HG03196 (cell line): ENCODE measurements around the gene NAV2.

Experiments
- ATAC-seq: cut with Tn5 transposase; IDR thresholded peaks from one replicate; pipeline ENCODE4 v1.9.1; 2021; ENCODE audit not compliant: unreplicated experiment

NAV2 gene

GRCh38 chr11:19712281-19713195, at the start of gene NAV2:
Gene NAV2 (plus strand): TSS chr11:19712837. CDS start chr11:19713696, 859 bp downstream.
- peak; percentile 99 for ATAC-seq

GRCh38 chr11:19663206-19663605, 49.4 kb upstream of the NAV2 start:
- ATAC-seq, result no peak

GRCh38 chr11:19664886-19665548, 47.6 kb upstream of the NAV2 start:
- ATAC-seq, result no peak

GRCh38 chr11:19666951-19667350, 45.7 kb upstream of the NAV2 start:
- no peak for ATAC-seq

GRCh38 chr11:19669511-19669910, 43.1 kb upstream of the NAV2 start:
- no peak for ATAC-seq

GRCh38 chr11:19670030-19670791, 42.4 kb upstream of the NAV2 start:
- ATAC-seq, result no peak

- ATAC-seq, result no peak
Measured at GRCh38 chr11:19672586-19673206, 39.9 kb upstream of the NAV2 start.

GRCh38 chr11:19673924-19674729, 38.5 kb upstream of the NAV2 start:
- ATAC-seq, result no peak

- ATAC-seq, result no peak
Measured at GRCh38 chr11:19674836-19675235, 37.8 kb upstream of the NAV2 start.

- no peak for ATAC-seq
Measured at GRCh38 chr11:19675397-19675796, 37.2 kb upstream of the NAV2 start.

- no peak for ATAC-seq
Measured at GRCh38 chr11:19676475-19677380, 35.9 kb upstream of the NAV2 start.

- ATAC-seq, result no peak
Measured at GRCh38 chr11:19677381-19678080, 35.1 kb upstream of the NAV2 start.

- no peak for ATAC-seq
Measured at GRCh38 chr11:19679952-19680828, 32.4 kb upstream of the NAV2 start.

- no peak for ATAC-seq
Measured at GRCh38 chr11:19680829-19681368, 31.7 kb upstream of the NAV2 start.

GRCh38 chr11:19683141-19683805, 29.4 kb upstream of the NAV2 start:
- ATAC-seq, result no peak

GRCh38 chr11:19683862-19684491, 28.7 kb upstream of the NAV2 start:
- ATAC-seq, result no peak
